WTC11 (cell line): ENCODE measurements around the gene INPP5A.

ENCODE experiments used
- GTF2I ChIP-seq: fragments of 250-450 bp; sonication (Bioruptor Pico); conservative IDR thresholded peaks from 2 replicates; pipeline ENCODE4 v1.4.0; 2021; ENCODE audit warnings: mild to moderate bottlenecking
- MYBL2 ChIP-seq: sonication (generic); formaldehyde crosslinking; IDR thresholded peaks from 2 replicates; pipeline ENCODE4 v1.8.1; 2023; ENCODE audit warnings: mild to moderate bottlenecking, moderate library complexity, missing genetic modification reagents
- TEAD1 ChIP-seq: sonication (generic); formaldehyde crosslinking; IDR thresholded peaks from 2 replicates; pipeline ENCODE4 v1.8.0; 2022; ENCODE audit warnings: mild to moderate bottlenecking, missing genetic modification reagents
- TEAD4 ChIP-seq: sonication (generic); formaldehyde crosslinking; IDR thresholded peaks from 2 replicates; pipeline ENCODE4 v1.8.0; 2022; ENCODE audit warnings: mild to moderate bottlenecking, missing genetic modification reagents
- ZBTB43 ChIP-seq: sonication (generic); formaldehyde crosslinking; IDR thresholded peaks from 2 replicates; pipeline ENCODE4 v1.8.1; 2023; ENCODE audit warnings: mild to moderate bottlenecking, missing genetic modification reagents
- ZNF121 ChIP-seq: sonication (generic); formaldehyde crosslinking; IDR thresholded peaks from 2 replicates; pipeline ENCODE4 v1.8.0; 2023; ENCODE audit warnings: missing genetic modification reagents
- TF ChIP-seq, protein P1 (sequence below): sonication (generic); formaldehyde crosslinking; IDR thresholded peaks from 2 replicates; pipeline ENCODE4 v1.8.0; 2022; ENCODE audit warnings: mild to moderate bottlenecking, missing genetic modification reagents
- TF ChIP-seq, protein P2 (sequence below): fragments of 200-600 bp; IDR thresholded peaks from 2 replicates; pipeline ENCODE4 v1.8.0; 2022; ENCODE audit warnings: antibody characterized with exemption

- TF ChIP-seq, protein P1, sequence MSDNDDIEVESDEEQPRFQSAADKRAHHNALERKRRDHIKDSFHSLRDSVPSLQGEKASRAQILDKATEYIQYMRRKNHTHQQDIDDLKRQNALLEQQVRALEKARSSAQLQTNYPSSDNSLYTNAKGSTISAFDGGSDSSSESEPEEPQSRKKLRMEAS (CRISPR knock-in tag), result no peak
- no peak for TF ChIP-seq TEAD4 (CRISPR knock-in tag)
- TF ChIP-seq GTF2I (CRISPR knock-in tag), result no peak
- no peak for TF ChIP-seq ZNF121 (CRISPR knock-in tag)
- TF ChIP-seq, protein P2, sequence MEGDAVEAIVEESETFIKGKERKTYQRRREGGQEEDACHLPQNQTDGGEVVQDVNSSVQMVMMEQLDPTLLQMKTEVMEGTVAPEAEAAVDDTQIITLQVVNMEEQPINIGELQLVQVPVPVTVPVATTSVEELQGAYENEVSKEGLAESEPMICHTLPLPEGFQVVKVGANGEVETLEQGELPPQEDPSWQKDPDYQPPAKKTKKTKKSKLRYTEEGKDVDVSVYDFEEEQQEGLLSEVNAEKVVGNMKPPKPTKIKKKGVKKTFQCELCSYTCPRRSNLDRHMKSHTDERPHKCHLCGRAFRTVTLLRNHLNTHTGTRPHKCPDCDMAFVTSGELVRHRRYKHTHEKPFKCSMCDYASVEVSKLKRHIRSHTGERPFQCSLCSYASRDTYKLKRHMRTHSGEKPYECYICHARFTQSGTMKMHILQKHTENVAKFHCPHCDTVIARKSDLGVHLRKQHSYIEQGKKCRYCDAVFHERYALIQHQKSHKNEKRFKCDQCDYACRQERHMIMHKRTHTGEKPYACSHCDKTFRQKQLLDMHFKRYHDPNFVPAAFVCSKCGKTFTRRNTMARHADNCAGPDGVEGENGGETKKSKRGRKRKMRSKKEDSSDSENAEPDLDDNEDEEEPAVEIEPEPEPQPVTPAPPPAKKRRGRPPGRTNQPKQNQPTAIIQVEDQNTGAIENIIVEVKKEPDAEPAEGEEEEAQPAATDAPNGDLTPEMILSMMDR, result no peak
- no peak for TF ChIP-seq ZBTB43 (CRISPR knock-in tag)
- no peak for TF ChIP-seq TEAD1 (CRISPR knock-in tag)
- no peak for TF ChIP-seq MYBL2 (CRISPR knock-in tag)
These were observed 40.4 kb upstream of the INPP5A start for GRCh38 chr10:132497063-132497680.
